ENCODE results near the gene SMARCE1.

DNA sequence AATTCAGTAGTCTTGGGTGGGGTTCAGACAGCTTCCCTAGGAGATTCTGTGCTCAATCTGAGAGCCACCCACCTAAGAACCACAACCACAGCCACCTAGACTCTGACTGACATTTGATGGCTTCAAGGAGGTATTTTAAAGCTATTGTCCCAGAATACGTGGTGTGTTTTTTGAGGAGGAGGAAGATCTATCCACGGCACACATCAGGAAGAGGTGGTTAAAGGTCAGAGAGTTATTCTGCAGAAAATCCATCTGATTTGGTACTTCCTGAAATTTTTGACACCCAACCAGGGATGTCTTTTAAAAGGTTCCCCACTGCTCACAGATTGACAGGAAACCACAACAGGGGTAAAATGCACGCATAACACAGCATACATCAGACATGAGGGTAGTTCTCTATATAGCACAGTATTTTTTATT lies 25.1 kb downstream of the SMARCE1 start:
- TF ChIP-seq SP1 (CRISPR knock-in tag; IDR thresholded peaks at IDR 0.05) (no peak), ARNT (IDR thresholded peaks at IDR 0.05) (no peak), CEBPB (tag; IDR thresholded peaks at IDR 0.05) (no peak), FOSL1 (tag; conservative IDR thresholded peaks at IDR 0.05) (no peak), FOXJ3 (CRISPR knock-in tag; IDR thresholded peaks at IDR 0.05) (no peak), YY1 (IDR thresholded peaks at IDR 0.05; ENCODE audit: borderline replicate concordance in 1 of 3, control insufficient read depth in 1 of 3, extremely low read depth in 1 of 3, insufficient read depth in 3 of 3, insufficient read length in 1 of 3, insufficient replicate concordance in 2 of 3, low read depth in 1 of 3, low read length in 2 of 3) (no peak), NONO (IDR thresholded peaks at IDR 0.05; ENCODE audit: low read depth in 2 of 2, low read length in 1 of 2) (no peak), POLR2A (conservative IDR thresholded peaks at IDR 0.05) (no peak), IRF2 (CRISPR knock-in tag; IDR thresholded peaks at IDR 0.05) (no peak), TAF1 (IDR thresholded peaks at IDR 0.05; ENCODE audit: control insufficient read depth, extremely low read depth, insufficient read depth, low read length, severe bottlenecking) (no peak)
- TF ChIP-seq, protein P1, sequence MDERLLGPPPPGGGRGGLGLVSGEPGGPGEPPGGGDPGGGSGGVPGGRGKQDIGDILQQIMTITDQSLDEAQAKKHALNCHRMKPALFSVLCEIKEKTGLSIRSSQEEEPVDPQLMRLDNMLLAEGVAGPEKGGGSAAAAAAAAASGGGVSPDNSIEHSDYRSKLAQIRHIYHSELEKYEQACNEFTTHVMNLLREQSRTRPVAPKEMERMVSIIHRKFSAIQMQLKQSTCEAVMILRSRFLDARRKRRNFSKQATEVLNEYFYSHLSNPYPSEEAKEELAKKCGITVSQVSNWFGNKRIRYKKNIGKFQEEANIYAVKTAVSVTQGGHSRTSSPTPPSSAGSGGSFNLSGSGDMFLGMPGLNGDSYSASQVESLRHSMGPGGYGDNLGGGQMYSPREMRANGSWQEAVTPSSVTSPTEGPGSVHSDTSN (CRISPR knock-in tag; IDR thresholded peaks at IDR 0.05; ENCODE audit: low read depth), result no peak
- TF ChIP-seq, protein P1 (tag; conservative IDR thresholded peaks at IDR 0.05; ENCODE audit: low read depth), result no peak
- TF ChIP-seq, protein P2, sequence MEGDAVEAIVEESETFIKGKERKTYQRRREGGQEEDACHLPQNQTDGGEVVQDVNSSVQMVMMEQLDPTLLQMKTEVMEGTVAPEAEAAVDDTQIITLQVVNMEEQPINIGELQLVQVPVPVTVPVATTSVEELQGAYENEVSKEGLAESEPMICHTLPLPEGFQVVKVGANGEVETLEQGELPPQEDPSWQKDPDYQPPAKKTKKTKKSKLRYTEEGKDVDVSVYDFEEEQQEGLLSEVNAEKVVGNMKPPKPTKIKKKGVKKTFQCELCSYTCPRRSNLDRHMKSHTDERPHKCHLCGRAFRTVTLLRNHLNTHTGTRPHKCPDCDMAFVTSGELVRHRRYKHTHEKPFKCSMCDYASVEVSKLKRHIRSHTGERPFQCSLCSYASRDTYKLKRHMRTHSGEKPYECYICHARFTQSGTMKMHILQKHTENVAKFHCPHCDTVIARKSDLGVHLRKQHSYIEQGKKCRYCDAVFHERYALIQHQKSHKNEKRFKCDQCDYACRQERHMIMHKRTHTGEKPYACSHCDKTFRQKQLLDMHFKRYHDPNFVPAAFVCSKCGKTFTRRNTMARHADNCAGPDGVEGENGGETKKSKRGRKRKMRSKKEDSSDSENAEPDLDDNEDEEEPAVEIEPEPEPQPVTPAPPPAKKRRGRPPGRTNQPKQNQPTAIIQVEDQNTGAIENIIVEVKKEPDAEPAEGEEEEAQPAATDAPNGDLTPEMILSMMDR (IDR thresholded peaks at IDR 0.05 in 2 of 3, conservative IDR thresholded peaks at IDR 0.05 in 1 of 3; ENCODE audit: insufficient read depth in 2 of 3, low read depth in 1 of 3, low read length in 3 of 3), result no peak
- TF ChIP-seq, protein P3, sequence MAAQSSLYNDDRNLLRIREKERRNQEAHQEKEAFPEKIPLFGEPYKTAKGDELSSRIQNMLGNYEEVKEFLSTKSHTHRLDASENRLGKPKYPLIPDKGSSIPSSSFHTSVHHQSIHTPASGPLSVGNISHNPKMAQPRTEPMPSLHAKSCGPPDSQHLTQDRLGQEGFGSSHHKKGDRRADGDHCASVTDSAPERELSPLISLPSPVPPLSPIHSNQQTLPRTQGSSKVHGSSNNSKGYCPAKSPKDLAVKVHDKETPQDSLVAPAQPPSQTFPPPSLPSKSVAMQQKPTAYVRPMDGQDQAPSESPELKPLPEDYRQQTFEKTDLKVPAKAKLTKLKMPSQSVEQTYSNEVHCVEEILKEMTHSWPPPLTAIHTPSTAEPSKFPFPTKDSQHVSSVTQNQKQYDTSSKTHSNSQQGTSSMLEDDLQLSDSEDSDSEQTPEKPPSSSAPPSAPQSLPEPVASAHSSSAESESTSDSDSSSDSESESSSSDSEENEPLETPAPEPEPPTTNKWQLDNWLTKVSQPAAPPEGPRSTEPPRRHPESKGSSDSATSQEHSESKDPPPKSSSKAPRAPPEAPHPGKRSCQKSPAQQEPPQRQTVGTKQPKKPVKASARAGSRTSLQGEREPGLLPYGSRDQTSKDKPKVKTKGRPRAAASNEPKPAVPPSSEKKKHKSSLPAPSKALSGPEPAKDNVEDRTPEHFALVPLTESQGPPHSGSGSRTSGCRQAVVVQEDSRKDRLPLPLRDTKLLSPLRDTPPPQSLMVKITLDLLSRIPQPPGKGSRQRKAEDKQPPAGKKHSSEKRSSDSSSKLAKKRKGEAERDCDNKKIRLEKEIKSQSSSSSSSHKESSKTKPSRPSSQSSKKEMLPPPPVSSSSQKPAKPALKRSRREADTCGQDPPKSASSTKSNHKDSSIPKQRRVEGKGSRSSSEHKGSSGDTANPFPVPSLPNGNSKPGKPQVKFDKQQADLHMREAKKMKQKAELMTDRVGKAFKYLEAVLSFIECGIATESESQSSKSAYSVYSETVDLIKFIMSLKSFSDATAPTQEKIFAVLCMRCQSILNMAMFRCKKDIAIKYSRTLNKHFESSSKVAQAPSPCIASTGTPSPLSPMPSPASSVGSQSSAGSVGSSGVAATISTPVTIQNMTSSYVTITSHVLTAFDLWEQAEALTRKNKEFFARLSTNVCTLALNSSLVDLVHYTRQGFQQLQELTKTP (IDR thresholded peaks at IDR 0.05; ENCODE audit: low read depth in 1 of 2, partially characterized antibody in 2 of 2), result no peak
- TF ChIP-seq, protein P4, sequence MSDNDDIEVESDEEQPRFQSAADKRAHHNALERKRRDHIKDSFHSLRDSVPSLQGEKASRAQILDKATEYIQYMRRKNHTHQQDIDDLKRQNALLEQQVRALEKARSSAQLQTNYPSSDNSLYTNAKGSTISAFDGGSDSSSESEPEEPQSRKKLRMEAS (CRISPR knock-in tag; IDR thresholded peaks at IDR 0.05), result no peak
